Measurements from ENCODE around the gene PRMT7. TPM values are rescaled to one million over a fixed set of nuclear protein-coding genes. Genes with fewer than 3 reads are reported as not detected.

PRMT7 gene
- polyA plus RNA-seq, 1 donor from 2014 or later, result 203 TPM

- Histone ChIP-seq H3K9ac (ENCODE audit: low read length) (no peak overlapping the region), H3F3A (ENCODE audit: insufficient read depth, low read length, poor library complexity, severe bottlenecking) (no peaks in the 10 kb centered on the region)
Observed at GRCh38 chr16:68384288-68385161, 73.7 kb downstream of the PRMT7 start.

More at GRCh38 chr16:68384288-68385161, 73.7 kb downstream of the PRMT7 start:
- TF ChIP-seq RAD21 (conservative IDR thresholded peaks at IDR 0.05), result no peak
- no peak for TF ChIP-seq TAF1 (IDR thresholded peaks at IDR 0.05; ENCODE audit: low read depth)
- TF ChIP-seq CTCF (IDR thresholded peaks at IDR 0.05; ENCODE audit: poor library complexity, severe bottlenecking), result no peak
- no peak for TF ChIP-seq EP300 (conservative IDR thresholded peaks at IDR 0.05; ENCODE audit: poor library complexity, severe bottlenecking)
- no peak for TF ChIP-seq MXI1 (conservative IDR thresholded peaks at IDR 0.05; ENCODE audit: poor library complexity, severe bottlenecking)
- TF ChIP-seq SMC3 (conservative IDR thresholded peaks at IDR 0.05; ENCODE audit: poor library complexity), result no peak
- no peak for TF ChIP-seq EZH2 (IDR thresholded peaks at IDR 0.05; ENCODE audit: borderline replicate concordance, insufficient read depth, low read length, poor library complexity, severe bottlenecking)
- TF ChIP-seq POLR2AphosphoS5 (IDR thresholded peaks at IDR 0.05), result no peak
- TF ChIP-seq REST (IDR thresholded peaks at IDR 0.05; ENCODE audit: borderline replicate concordance), result no peak
- H4K20me1 ChIP-seq (ENCODE audit: insufficient read depth), result no peaks in the 10 kb centered on the region
- no peak overlapping the region for H3K4me3 ChIP-seq (ENCODE audit: low read length)
- H3K4me2 ChIP-seq (ENCODE audit: low read length), result no peak overlapping the region
- peak overlapping the region; percentile 39 for H3K27ac ChIP-seq (ENCODE audit: low read length)
- H2AFZ ChIP-seq (ENCODE audit: low read depth, low read length), result no peak overlapping the region
- no peaks in the 10 kb centered on the region for H3K9me2 ChIP-seq (ENCODE audit: insufficient read depth, low read length)
- H3K79me2 ChIP-seq (replicated peaks; ENCODE audit: insufficient read depth, low read length), result no peaks in the 10 kb centered on the region
- no peaks in the 10 kb centered on the region for H3K36me3 ChIP-seq (ENCODE audit: insufficient read depth, low read length)
- H3K27me3 ChIP-seq (ENCODE audit: insufficient read depth, low read depth, low read length), result no peaks in the 10 kb centered on the region
- no peaks in the 10 kb centered on the region for H3K9me3 ChIP-seq (ENCODE audit: low read length)
